HG02852 (cell line): ENCODE measurements around the gene NDFIP1.
"Not testable (repeated sequence)": the region's sequence is repeated elsewhere in the genome, so short reads cannot be mapped to it uniquely, and the experiment has no call there.

ENCODE experiments used
- ATAC-seq: cut with Tn5 transposase; IDR thresholded peaks from one replicate; pipeline ENCODE4 v1.9.1; 2021; ENCODE audit warnings: mild to moderate bottlenecking, moderate library complexity; ENCODE audit not compliant: unreplicated experiment

NDFIP1 gene

GRCh38 chr5:142183561-142183960 lies 75.0 kb downstream of the NDFIP1 start:
- ATAC-seq = no peak

GRCh38 chr5:142184988-142185387 lies 76.4 kb downstream of the NDFIP1 start:
- no peak for ATAC-seq

- no peak for ATAC-seq
Observed at GRCh38 chr5:142186514-142186856, 77.9 kb downstream of the NDFIP1 start.

GRCh38 chr5:142186857-142187594 lies 78.4 kb downstream of the NDFIP1 start:
- ATAC-seq = no peak

GRCh38 chr5:142188691-142189090 lies 80.1 kb downstream of the NDFIP1 start:
- ATAC-seq = not testable (repeated sequence)

GRCh38 chr5:142189813-142190212 lies 81.2 kb downstream of the NDFIP1 start:
- no peak for ATAC-seq

GRCh38 chr5:142191776-142192175 lies 83.2 kb downstream of the NDFIP1 start:
- ATAC-seq = no peak

- no peak for ATAC-seq
Observed at GRCh38 chr5:142192286-142193113, 83.9 kb downstream of the NDFIP1 start.

GRCh38 chr5:142193114-142193428 lies 84.5 kb downstream of the NDFIP1 start:
- ATAC-seq = no peak

- no peak for ATAC-seq
Observed at GRCh38 chr5:142197098-142197497, 88.5 kb downstream of the NDFIP1 start.

GRCh38 chr5:142197781-142198180 lies 89.2 kb downstream of the NDFIP1 start:
- no peak for ATAC-seq

- no peak for ATAC-seq
Observed at GRCh38 chr5:142199388-142199787, 90.8 kb downstream of the NDFIP1 start.

- no peak for ATAC-seq
Observed at GRCh38 chr5:142200387-142200786, 91.8 kb downstream of the NDFIP1 start.

GRCh38 chr5:142201471-142201887 lies 92.9 kb downstream of the NDFIP1 start:
- no peak for ATAC-seq

GRCh38 chr5:142202282-142202681 lies 93.7 kb downstream of the NDFIP1 start:
- ATAC-seq = no peak
